ENCODE data around the gene SGPL1. TPM values are rescaled to one million over a fixed set of nuclear protein-coding genes. Genes with fewer than 3 reads are reported as not detected.

Gene SGPL1
- total and polyA plus RNA-seq, 2 of the 8 experiments (the other 6 are each of a cell fraction or from before 2014, with no cell fraction given), result 20.5 to 51.6 TPM

DNA sequence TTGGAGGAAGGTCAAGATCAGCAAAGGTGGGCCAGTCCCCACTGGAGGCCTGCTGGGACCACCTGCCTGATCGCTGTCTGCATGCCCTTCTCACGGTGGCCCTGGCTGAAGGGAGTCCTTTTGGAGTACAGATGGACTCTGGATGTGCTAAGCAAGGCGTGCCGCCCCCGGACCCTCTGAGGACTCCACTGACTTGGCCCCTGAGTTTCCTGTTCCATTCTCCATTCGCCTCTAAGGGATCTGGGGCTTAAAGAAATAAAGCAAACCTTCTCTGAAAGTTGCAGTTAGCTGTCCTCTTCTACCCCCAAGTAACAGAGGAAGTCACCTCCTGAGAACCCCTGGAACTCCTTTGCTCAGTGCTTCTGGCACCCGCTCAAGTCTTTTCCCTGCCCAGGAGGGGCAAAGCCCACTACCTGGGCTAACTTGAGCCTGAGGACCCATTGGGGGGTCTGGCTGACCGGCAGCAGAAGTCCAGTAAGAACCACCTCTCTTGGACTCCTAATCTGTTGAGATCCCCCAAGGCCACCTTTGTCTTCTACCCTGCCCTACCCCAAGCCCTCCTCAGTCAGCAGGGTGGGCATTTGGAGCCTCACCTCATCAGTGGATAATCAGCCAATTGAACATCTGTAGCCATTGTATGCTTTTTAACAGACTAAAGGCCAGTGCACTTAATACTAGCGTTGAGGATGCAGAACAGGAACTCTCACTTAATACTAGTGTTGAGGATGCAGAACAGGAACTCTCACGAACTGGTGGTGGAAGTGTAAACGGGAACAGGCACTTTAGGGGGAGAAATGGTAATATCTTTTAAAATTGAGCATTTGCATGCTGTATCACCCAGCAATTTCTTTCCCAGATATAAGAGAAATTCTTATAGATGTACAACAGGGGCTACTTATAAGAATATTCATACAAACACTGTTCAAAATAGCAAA lies 32.7 kb upstream of the SGPL1 start:
- Histone ChIP-seq H2BK120ac (replicated peaks; ENCODE audit: low read depth, low read length) (no peak overlapping the region), H3K56ac (replicated peaks; ENCODE audit: insufficient read length, low read depth, low read length) (no peak overlapping the region), H3K9ac (replicated peaks in 1 of 4; ENCODE audit: extremely low read depth in 1 of 4, low read depth in 3 of 4, low read length in 3 of 4) (no peak overlapping the region), H4K8ac (ENCODE audit: extremely low read depth, insufficient read depth, low read length) (no peak overlapping the region), H3K14ac (ENCODE audit: insufficient read length) (no peak overlapping the region), H3K4ac (replicated peaks; ENCODE audit: insufficient read length, low read depth, low read length) (no peak overlapping the region), H3K4me2 (ENCODE audit: insufficient read depth in 1 of 2, low read depth in 2 of 2, low read length in 2 of 2) (no peak overlapping the region), H4K5ac (ENCODE audit: insufficient read length, low read depth, low read length) (no peak overlapping the region), H3K4me3 (ENCODE audit: extremely low read depth in 1 of 4, insufficient read depth in 2 of 4, low read depth in 3 of 4, low read length in 4 of 4) (no peak overlapping the region), H3K27ac (ENCODE audit: low read depth, low read length) (no peak overlapping the region), H3K4me1 (replicated peaks in 1 of 4; ENCODE audit: control insufficient read depth in 3 of 4, insufficient read depth in 4 of 4, low read length in 3 of 4) (peaks cover 0 to 3% (median 0%) of the 10 kb centered on the region in 4 experiments; a peak in 2 of 7 replicates), H2BK15ac (ENCODE audit: low read length) (no peak overlapping the region), H2AK5ac (ENCODE audit: low read depth, low read length) (no peak overlapping the region), H4K20me1 (replicated peaks in 1 of 2; ENCODE audit: control insufficient read depth in 1 of 2, insufficient read depth in 2 of 2, low read length in 2 of 2) (no peaks in the 10 kb centered on the region), H3K23me2 (ENCODE audit: low read depth, low read length) (no peaks in the 10 kb centered on the region), H3K27me3 (replicated peaks in 1 of 4; ENCODE audit: control insufficient read depth in 3 of 4, extremely low read depth in 1 of 4, insufficient read depth in 3 of 4, low read length in 3 of 4) (no peaks in the 10 kb centered on the region), H3K9me3 (ENCODE audit: insufficient read depth in 2 of 2, low read depth in 1 of 2, low read length in 1 of 2) (no peaks in the 10 kb centered on the region), H3K36me3 (ENCODE audit: control insufficient read depth in 2 of 4, insufficient read depth in 4 of 4, low read length in 3 of 4) (no peaks in the 10 kb centered on the region), H4K91ac (replicated peaks; ENCODE audit: insufficient read length, low read length) (no peak overlapping the region), H2BK12ac (ENCODE audit: low read depth, low read length) (no peak overlapping the region), H3K79me1 (ENCODE audit: low read depth, low read length) (no peaks in the 10 kb centered on the region), H2AFZ (ENCODE audit: low read length) (no peak overlapping the region), H3K23ac (ENCODE audit: insufficient read length) (no peak overlapping the region), H3K79me2 (ENCODE audit: control insufficient read depth in 1 of 2, insufficient read depth in 2 of 2, low read length in 2 of 2) (no peaks in the 10 kb centered on the region), H2BK5ac (ENCODE audit: low read depth, low read length) (no peak overlapping the region), H3K18ac (ENCODE audit: extremely low read depth, low read length) (no peak overlapping the region), H2BK20ac (ENCODE audit: low read length) (no peak overlapping the region)
- FAIRE-seq (no peak), DNase-seq (ENCODE audit: low read depth in 1 of 2, low spot score in 2 of 2) (no peak)
- POLR2A ChIA-PET (ENCODE audit: partially characterized antibody), result no interaction called here
- CTCF ChIA-PET (ENCODE audit: partially characterized antibody), result interaction anchor here (1.1 to 1.6 kb wide), 4 partner anchors 22 to 224 kb away, joined by 3 to 4 read pairs (median 3); partner anchors contain the start of gene SGPL1
- WGBS, 2 experiments (ENCODE audit: extremely low coverage in 1 of 2, insufficient coverage in 1 of 2, insufficient read length in 1 of 2, insufficient replicate concordance in 2 of 2, low coverage in 1 of 2, low lambda C conversion rate in 2 of 2, missing lambda C conversion rate in 1 of 2), result 89% methylated on average over 11 of the region's 11 CpGs; no CpG with 5 or more reads in 1 of the 2 experiments
- no peak for TF ChIP-seq FOSL1 (IDR thresholded peaks at IDR 0.05; ENCODE audit: insufficient read depth, low read depth, low read length)
- no peak for TF ChIP-seq RAD21 (IDR thresholded peaks at IDR 0.05 in 1 of 2, conservative IDR thresholded peaks at IDR 0.05 in 1 of 2; ENCODE audit: low read depth in 2 of 2, low read length in 2 of 2)
- TF ChIP-seq GABPA (IDR thresholded peaks at IDR 0.05; ENCODE audit: borderline replicate concordance, insufficient read depth, low read length), result no peak
- no peak for TF ChIP-seq CREB1 (IDR thresholded peaks at IDR 0.05)
- no peak for TF ChIP-seq RNF2 (IDR thresholded peaks at IDR 0.05; ENCODE audit: borderline replicate concordance, low read depth, low read length, missing control alignments, poor library complexity, severe bottlenecking)
- no peak for TF ChIP-seq PHF8 (conservative IDR thresholded peaks at IDR 0.05; ENCODE audit: low read depth, low read length)
- TF ChIP-seq JUND (IDR thresholded peaks at IDR 0.05; ENCODE audit: low read length), result no peak
- TF ChIP-seq, protein P1, sequence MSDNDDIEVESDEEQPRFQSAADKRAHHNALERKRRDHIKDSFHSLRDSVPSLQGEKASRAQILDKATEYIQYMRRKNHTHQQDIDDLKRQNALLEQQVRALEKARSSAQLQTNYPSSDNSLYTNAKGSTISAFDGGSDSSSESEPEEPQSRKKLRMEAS (IDR thresholded peaks at IDR 0.05), result no peak
- TF ChIP-seq TAF1 (IDR thresholded peaks at IDR 0.05; ENCODE audit: low read depth, low read length), result no peak
- TF ChIP-seq SUZ12 (IDR thresholded peaks at IDR 0.05; ENCODE audit: low read length), result no peak
- TF ChIP-seq JUN (IDR thresholded peaks at IDR 0.05; ENCODE audit: low read depth, low read length), result no peak
